Measurements from ENCODE around the gene FAM237A. TPM values are rescaled to one million over a fixed set of nuclear protein-coding genes. Genes with fewer than 3 reads are reported as not detected.
A peak's percentile ranks its signal among the peaks of the same experiment; 100 is the strongest.

The FAM237A gene
- total RNA-seq = not detected in 2 replicates

- DNase-seq = peak; percentile 79
- Mint-ChIP-seq H3K9me3 (no peaks in the 10 kb centered on the region), H3K4me1 (no peaks in the 10 kb centered on the region), H3K27me3 (peaks cover 9% of the 10 kb centered on the region), H3K27ac (no peak within 1 kb of the TSS), H3K36me3 (ENCODE audit: low read depth) (no peaks in the 10 kb centered on the region), H3K4me3 (no peak within 1 kb of the TSS)
- intact Hi-C loops (cut with micrococcal nuclease) = no loop called here
Observed at GRCh38 chr2:206642075-206643025, at the start of gene FAM237A. TSS of gene FAM237A (plus strand) at chr2:206642487. CDS start at chr2:206644237, 1,750 bp downstream.

- H3K27me3 Mint-ChIP-seq = no peaks in the 10 kb centered on the region
- H3K27ac Mint-ChIP-seq = no peak overlapping the region
- H3K4me3 Mint-ChIP-seq = no peak overlapping the region
- H3K36me3 Mint-ChIP-seq (ENCODE audit: low read depth) = no peaks in the 10 kb centered on the region
- H3K9me3 Mint-ChIP-seq = no peaks in the 10 kb centered on the region
- no peak for DNase-seq
- intact Hi-C loops (cut with micrococcal nuclease) = no loop called here
- H3K4me1 Mint-ChIP-seq = no peaks in the 10 kb centered on the region
Observed at GRCh38 chr2:206597717-206598218, 44.5 kb upstream of the FAM237A start.

GRCh38 chr2:206603243-206603642, 39.0 kb upstream of the FAM237A start:
- Mint-ChIP-seq H3K27me3 (peaks cover 8% of the 10 kb centered on the region), H3K4me3 (no peak overlapping the region), H3K4me1 (no peaks in the 10 kb centered on the region), H3K27ac (no peak overlapping the region), H3K9me3 (no peaks in the 10 kb centered on the region), H3K36me3 (ENCODE audit: low read depth) (no peaks in the 10 kb centered on the region)
- no peak for DNase-seq
- intact Hi-C loops (cut with micrococcal nuclease) = no loop called here

DNA sequence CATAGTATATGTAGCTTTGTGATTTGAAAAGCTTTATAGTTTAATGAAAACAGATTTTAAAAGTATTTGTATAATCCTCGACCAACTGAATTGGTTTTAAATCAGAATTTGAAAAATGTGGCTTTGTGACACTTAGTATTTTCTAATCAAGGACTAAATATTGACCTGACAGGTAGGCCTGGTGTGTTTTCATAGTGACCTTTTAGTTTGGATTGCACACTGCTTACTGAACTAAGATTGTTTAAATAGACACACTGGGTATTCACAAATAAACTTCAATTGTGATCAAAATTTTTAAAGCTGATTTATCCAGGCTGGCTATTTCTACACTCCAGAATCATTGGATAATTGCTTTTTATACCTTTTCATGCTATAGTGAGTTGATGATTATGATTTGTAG, 31.8 kb upstream of the FAM237A start:
- H3K4me1 Mint-ChIP-seq = peaks cover 2% of the 10 kb centered on the region
- no peaks in the 10 kb centered on the region for H3K36me3 Mint-ChIP-seq (ENCODE audit: low read depth)
- no peak overlapping the region for H3K4me3 Mint-ChIP-seq
- DNase-seq = no peak
- no peaks in the 10 kb centered on the region for H3K9me3 Mint-ChIP-seq
- H3K27me3 Mint-ChIP-seq = peaks cover 4% of the 10 kb centered on the region
- intact Hi-C loops (cut with micrococcal nuclease) = no loop called here
- no peak overlapping the region for H3K27ac Mint-ChIP-seq

DNA sequence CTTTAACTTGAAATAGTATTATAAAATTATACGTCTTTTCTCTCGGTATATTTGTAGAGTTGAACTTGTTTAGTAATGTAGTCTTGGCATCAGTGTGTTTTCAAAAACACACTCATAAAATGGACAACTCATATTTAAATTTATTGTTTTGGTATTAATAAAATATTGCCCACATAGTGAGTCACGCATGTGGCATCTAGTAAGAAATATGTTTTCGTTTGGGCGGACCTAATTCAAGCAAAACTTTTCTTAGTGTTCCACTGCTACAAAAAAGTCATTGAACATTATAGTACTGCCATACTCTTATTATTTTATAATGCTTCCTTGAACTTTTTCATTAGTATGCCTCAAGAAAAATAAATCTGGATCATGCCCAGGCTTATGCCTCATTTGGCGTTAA, 31.1 kb upstream of the FAM237A start:
- no peak for DNase-seq
- no peaks in the 10 kb centered on the region for H3K36me3 Mint-ChIP-seq (ENCODE audit: low read depth)

GRCh38 chr2:206611736-206612135, 30.6 kb upstream of the FAM237A start:
- H3K4me3 Mint-ChIP-seq = no peak overlapping the region
- no peaks in the 10 kb centered on the region for H3K9me3 Mint-ChIP-seq
- DNase-seq = no peak
- H3K36me3 Mint-ChIP-seq (ENCODE audit: low read depth) = no peaks in the 10 kb centered on the region
- H3K27me3 Mint-ChIP-seq = peaks cover 2% of the 10 kb centered on the region
- H3K4me1 Mint-ChIP-seq = peaks cover 2% of the 10 kb centered on the region
- no peak overlapping the region for H3K27ac Mint-ChIP-seq
- intact Hi-C loops (cut with micrococcal nuclease) = no loop called here

More for the DNA sequence above, 31.1 kb upstream of the FAM237A start:
- intact Hi-C loops (cut with micrococcal nuclease) = no loop called here
- Mint-ChIP-seq H3K4me3 (no peak overlapping the region), H3K9me3 (no peaks in the 10 kb centered on the region), H3K4me1 (peaks cover 2% of the 10 kb centered on the region), H3K27me3 (peaks cover 2% of the 10 kb centered on the region), H3K27ac (no peak overlapping the region)

- Mint-ChIP-seq H3K27me3 (no peaks in the 10 kb centered on the region), H3K36me3 (ENCODE audit: low read depth) (no peaks in the 10 kb centered on the region), H3K4me1 (no peaks in the 10 kb centered on the region), H3K4me3 (no peak overlapping the region), H3K9me3 (no peaks in the 10 kb centered on the region), H3K27ac (no peak overlapping the region)
- no peak for DNase-seq
- intact Hi-C loops (cut with micrococcal nuclease) = no loop called here
Observed at GRCh38 chr2:206614811-206615210, 27.5 kb upstream of the FAM237A start.

- no peaks in the 10 kb centered on the region for H3K9me3 Mint-ChIP-seq
- no peak for DNase-seq
- H3K36me3 Mint-ChIP-seq (ENCODE audit: low read depth) = no peaks in the 10 kb centered on the region
- no peak overlapping the region for H3K4me3 Mint-ChIP-seq
- H3K27me3 Mint-ChIP-seq = peaks cover 2% of the 10 kb centered on the region
- H3K4me1 Mint-ChIP-seq = no peaks in the 10 kb centered on the region
- intact Hi-C loops (cut with micrococcal nuclease) = no loop called here
- no peak overlapping the region for H3K27ac Mint-ChIP-seq
Observed at GRCh38 chr2:206615417-206616089, 26.7 kb upstream of the FAM237A start.

GRCh38 chr2:206616151-206616550, 26.1 kb upstream of the FAM237A start:
- H3K27ac Mint-ChIP-seq = no peak overlapping the region
- intact Hi-C loops (cut with micrococcal nuclease) = no loop called here
- H3K27me3 Mint-ChIP-seq = peaks cover 2% of the 10 kb centered on the region
- DNase-seq = no peak
- no peaks in the 10 kb centered on the region for H3K9me3 Mint-ChIP-seq
- H3K4me3 Mint-ChIP-seq = no peak overlapping the region
- no peaks in the 10 kb centered on the region for H3K36me3 Mint-ChIP-seq (ENCODE audit: low read depth)
- H3K4me1 Mint-ChIP-seq = no peaks in the 10 kb centered on the region

DNA sequence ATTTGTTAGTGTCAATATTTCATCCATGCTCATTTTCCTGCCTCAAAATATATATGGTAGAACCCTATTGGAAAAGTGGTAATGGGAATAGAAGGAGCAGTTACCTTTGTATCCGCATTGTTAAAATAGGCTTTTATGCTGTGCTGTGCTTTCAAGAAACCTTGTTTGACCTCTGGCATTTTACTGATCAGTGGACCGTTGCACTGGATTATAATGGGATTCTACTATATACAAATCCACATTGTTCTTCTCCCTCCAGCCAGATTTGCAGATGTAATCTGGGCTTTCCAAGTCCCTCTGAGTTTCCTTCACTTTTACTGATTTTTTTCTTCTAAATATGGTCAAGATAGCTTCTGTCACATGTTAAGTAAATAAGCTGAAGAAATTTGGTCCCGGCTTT, 23.3 kb upstream of the FAM237A start:
- Mint-ChIP-seq H3K27ac (no peak overlapping the region), H3K4me3 (no peak overlapping the region), H3K27me3 (peaks cover 2% of the 10 kb centered on the region), H3K36me3 (ENCODE audit: low read depth) (no peaks in the 10 kb centered on the region), H3K4me1 (no peaks in the 10 kb centered on the region), H3K9me3 (no peaks in the 10 kb centered on the region)
- no peak for DNase-seq
- intact Hi-C loops (cut with micrococcal nuclease) = no loop called here

GRCh38 chr2:206626108-206626507, 16.2 kb upstream of the FAM237A start:
- intact Hi-C loops (cut with micrococcal nuclease) = no loop called here
- Mint-ChIP-seq H3K36me3 (ENCODE audit: low read depth) (no peaks in the 10 kb centered on the region), H3K9me3 (no peaks in the 10 kb centered on the region), H3K4me1 (no peaks in the 10 kb centered on the region), H3K4me3 (no peak overlapping the region), H3K27me3 (no peaks in the 10 kb centered on the region), H3K27ac (no peak overlapping the region)
- no peak for DNase-seq

DNA sequence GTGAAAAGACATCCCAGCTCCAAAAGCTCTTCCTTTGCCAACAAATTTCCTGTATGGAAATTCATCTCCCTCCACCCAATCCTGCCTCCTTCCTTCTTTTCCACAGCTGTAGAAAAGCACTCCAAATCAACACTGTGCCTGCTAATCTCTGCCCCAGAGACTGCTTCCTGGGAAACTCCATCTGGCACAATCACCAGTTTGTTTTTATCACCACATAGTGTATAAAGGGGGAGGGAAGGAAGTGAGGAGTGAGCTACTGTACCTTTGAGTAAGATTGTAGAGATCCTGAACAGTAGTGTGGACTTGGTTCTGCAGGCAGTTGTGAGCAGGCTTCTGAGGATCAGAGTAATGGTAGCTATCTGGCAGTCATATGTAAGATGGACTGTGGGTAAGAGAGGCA, 14.7 kb upstream of the FAM237A start:
- H3K4me3 Mint-ChIP-seq = no peak overlapping the region
- no peak for DNase-seq
- H3K27ac Mint-ChIP-seq = no peak overlapping the region
- H3K36me3 Mint-ChIP-seq (ENCODE audit: low read depth) = no peaks in the 10 kb centered on the region
- no peaks in the 10 kb centered on the region for H3K9me3 Mint-ChIP-seq
- H3K4me1 Mint-ChIP-seq = no peaks in the 10 kb centered on the region
- no peaks in the 10 kb centered on the region for H3K27me3 Mint-ChIP-seq
- intact Hi-C loops (cut with micrococcal nuclease) = no loop called here

- Mint-ChIP-seq H3K27me3 (peaks cover 1% of the 10 kb centered on the region), H3K9me3 (no peaks in the 10 kb centered on the region), H3K4me1 (no peaks in the 10 kb centered on the region), H3K36me3 (ENCODE audit: low read depth) (no peaks in the 10 kb centered on the region), H3K4me3 (no peak overlapping the region), H3K27ac (no peak overlapping the region)
- intact Hi-C loops (cut with micrococcal nuclease) = no loop called here
- no peak for DNase-seq
Observed at GRCh38 chr2:206631340-206631739, 10.9 kb upstream of the FAM237A start.

GRCh38 chr2:206635015-206635414, 7.3 kb upstream of the FAM237A start:
- intact Hi-C loops (cut with micrococcal nuclease) = no loop called here
- Mint-ChIP-seq H3K4me1 (no peaks in the 10 kb centered on the region), H3K9me3 (no peaks in the 10 kb centered on the region), H3K4me3 (no peak overlapping the region), H3K27me3 (peaks cover 1% of the 10 kb centered on the region), H3K36me3 (ENCODE audit: low read depth) (no peaks in the 10 kb centered on the region), H3K27ac (no peak overlapping the region)
- DNase-seq = no peak

Data from activated CD4-positive, alpha-beta T cell treated with anti-CD3 and anti-CD28 coated beads, Interleukin-2, amount 10 ng/mL, durations not matched to agents 24 days and 14 days (primary cell).